Fibroblast of skin of left biceps (primary cell): ENCODE results near the gene GPR132.

Source experiments
- DNase-seq, 2 experiments: peaks; one replicate each; pipeline ENCODE4 v3.0.0-alpha.2; 2013; ENCODE audit warnings: low read depth in 2 of 2

The GPR132 gene

GRCh38 chr14:105061428-105062047 is 3.7 kb downstream of the GPR132 start:
- DNase-seq = no peak

- no peak for DNase-seq
These were observed 4.3 kb downstream of the GPR132 start for GRCh38 chr14:105060751-105061427.

GRCh38 chr14:105059925-105060565 is 5.2 kb downstream of the GPR132 start:
- DNase-seq = no peak

GRCh38 chr14:105059035-105059924 is 6.0 kb downstream of the GPR132 start:
- no peak for DNase-seq

- DNase-seq = no peak
These were observed 6.7 kb downstream of the GPR132 start for GRCh38 chr14:105058521-105059034.

GRCh38 chr14:105056303-105056831 is 8.9 kb downstream of the GPR132 start:
- no peak for DNase-seq

- DNase-seq = no peak
These were observed 9.4 kb downstream of the GPR132 start for GRCh38 chr14:105055736-105056302.

GRCh38 chr14:105055334-105055733 is 9.9 kb downstream of the GPR132 start:
- no peak for DNase-seq

- DNase-seq = no peak
These were observed 11.2 kb downstream of the GPR132 start for GRCh38 chr14:105053996-105054395.

- DNase-seq = no peak
These were observed 11.8 kb downstream of the GPR132 start for GRCh38 chr14:105053421-105053820.

- no peak for DNase-seq
These were observed 13.1 kb downstream of the GPR132 start for GRCh38 chr14:105052110-105052458.

GRCh38 chr14:105051182-105052109 is 13.8 kb downstream of the GPR132 start:
- no peak for DNase-seq

GRCh38 chr14:105050551-105050897 is 14.7 kb downstream of the GPR132 start:
- DNase-seq = no peak

GRCh38 chr14:105049753-105050550 is 15.3 kb downstream of the GPR132 start:
- no peak for DNase-seq

GRCh38 chr14:105047283-105048016 is 17.8 kb downstream of the GPR132 start:
- DNase-seq = no peak

- no peak for DNase-seq
These were observed 18.3 kb downstream of the GPR132 start for GRCh38 chr14:105046891-105047282.

GRCh38 chr14:105045710-105046326 is 19.4 kb downstream of the GPR132 start:
- no peak for DNase-seq

- DNase-seq = no peak
These were observed 21.6 kb downstream of the GPR132 start for GRCh38 chr14:105043641-105044040.
